COLO829 (cell line): ENCODE measurements around the gene OBSCN.

ENCODE experiments used
- DNase-seq: peaks from one replicate; pipeline ENCODE4 v3.0.0; 2012; ENCODE audit warnings: low spot score

OBSCN gene

GRCh38 chr1:228420968-228421826 is 213.4 kb downstream of the OBSCN start:
- DNase-seq: no peak

- DNase-seq: no peak
These were observed 215.7 kb downstream of the OBSCN start for GRCh38 chr1:228423404-228424053.

DNA sequence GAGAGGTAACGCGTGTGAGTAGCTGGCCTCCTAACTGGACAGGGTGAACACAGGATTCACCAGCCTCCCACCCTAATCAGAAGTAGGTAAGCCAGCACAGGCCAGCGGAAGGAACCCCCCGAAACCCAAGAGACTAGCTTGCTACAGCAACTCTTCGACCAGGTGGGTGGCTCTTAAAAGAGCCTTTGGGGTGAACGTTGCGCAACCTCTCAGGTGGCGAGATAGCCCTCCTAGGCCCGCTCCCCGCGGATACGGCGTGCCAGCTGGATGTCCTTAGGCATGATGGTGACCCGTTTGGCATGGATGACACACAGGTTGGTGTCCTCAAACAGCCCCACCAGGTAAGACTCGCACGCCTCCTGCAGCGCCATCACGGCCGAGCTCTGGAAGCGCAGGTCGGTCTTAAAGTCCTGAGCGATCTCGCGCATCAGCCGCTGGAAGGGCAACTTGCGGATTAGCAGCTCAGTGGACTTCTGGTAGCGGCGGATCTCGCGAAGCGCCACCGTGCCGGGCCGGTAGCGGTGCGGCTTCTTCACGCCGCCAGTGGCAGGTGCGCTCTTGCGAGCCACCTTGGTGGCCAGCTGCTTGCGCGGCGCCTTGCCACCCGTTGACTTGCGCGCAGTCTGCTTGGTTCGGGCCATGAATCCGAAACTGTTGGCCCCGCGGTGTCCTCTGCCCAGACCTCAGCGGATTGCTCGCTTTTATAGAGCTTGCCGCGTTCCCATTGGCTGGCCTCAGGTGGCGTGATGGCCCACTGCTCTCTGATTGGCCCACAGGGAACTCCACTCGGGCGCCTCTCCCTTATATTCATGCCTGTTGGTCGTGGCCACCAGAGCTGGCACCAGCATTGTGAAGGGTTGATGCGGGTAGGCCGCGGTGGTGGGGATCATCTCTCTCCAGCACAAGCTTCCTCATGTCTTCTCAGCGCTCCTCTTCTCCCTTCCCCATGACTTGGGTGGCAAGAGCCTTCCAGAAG is 217.1 kb downstream of the OBSCN start:
- DNase-seq: no peak

DNA sequence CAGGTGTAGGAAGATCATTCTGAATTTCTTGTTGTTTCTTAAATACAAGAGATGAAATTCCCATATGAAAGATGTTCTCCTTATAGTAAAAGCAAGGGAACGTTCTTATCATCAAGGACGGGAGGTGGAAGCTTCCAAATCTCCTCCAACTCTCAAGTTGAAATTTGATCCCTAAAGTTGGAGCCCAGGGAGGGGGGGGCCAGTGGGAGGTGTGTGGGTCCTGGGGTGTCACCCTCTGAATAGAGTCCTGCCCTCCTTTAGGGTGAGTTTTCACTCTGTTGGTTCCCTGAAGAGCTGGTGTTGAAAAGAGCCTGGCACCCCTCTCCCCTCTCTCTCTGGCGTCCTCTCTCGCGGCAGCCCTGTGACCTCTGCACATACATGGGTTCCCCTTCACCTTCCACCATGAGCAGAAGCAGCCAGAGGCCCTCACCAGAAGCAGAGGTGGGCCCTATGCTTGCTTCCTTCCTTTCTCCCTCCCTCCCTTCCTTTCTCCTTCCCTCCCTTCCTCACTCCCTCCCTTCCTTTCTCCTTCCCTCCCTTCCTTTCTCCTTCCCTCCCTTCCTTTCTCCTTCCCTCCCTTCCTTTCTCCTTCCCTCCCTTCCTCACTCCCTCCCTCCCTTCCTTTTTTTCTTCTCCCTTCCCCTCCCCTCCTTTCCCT is 218.8 kb downstream of the OBSCN start:
- DNase-seq: no peak

DNA sequence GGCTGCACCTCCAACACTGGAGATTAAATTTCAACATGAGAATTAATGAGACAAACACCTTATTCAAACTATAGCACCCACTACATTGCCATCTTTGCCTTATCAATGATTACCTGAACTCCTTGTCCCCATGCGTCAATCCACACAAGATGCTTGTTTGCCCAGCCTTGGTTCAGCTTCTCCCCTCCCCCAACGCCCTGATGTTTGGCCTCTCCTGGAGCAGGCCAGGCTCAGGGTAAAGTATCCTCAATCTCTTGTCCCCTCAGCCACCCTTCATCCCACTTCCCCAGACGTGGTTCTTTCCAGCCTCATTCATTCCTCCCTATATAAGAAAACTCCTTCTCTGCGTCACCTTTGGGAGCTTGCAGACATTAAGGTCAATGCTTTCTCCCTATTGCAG is 220.6 kb downstream of the OBSCN start:
- no peak for DNase-seq
